Body of pancreas (tissue), 4 donors: ENCODE measurements around the gene NKAIN2. TPM values are rescaled to one million over a fixed set of nuclear protein-coding genes. Genes with fewer than 3 reads are reported as not detected.
"Not testable (repeated sequence)": the region's sequence is repeated elsewhere in the genome, so short reads cannot be mapped to it uniquely, and the experiment has no call there.

Experiments
- ATAC-seq: fragments of 150-250 bp; one replicate; pipeline ENCODE4 v1.9.1; 2016
- DNase-seq, 4 donors: peaks; one replicate each; pipeline ENCODE4 v3.0.0-alpha.2; 2019
- H3K27ac ChIP-seq, 4 donors: fragments of 200-600 bp; sonication (generic); 1 replicate in 3 of 4; 2 replicates in 1 of 4; pipeline versions ENCODE4 v1.5.1 to v1.6.1; 2016 to 2019; ENCODE audit warnings: mild to moderate bottlenecking in 1 of 4, mixed read lengths in 1 of 4, moderate library complexity in 1 of 4
- H3K27me3 ChIP-seq, 2 donors: fragments of 200-600 bp; sonication (generic); one replicate each; pipeline ENCODE4 v1.6.0; 2016; ENCODE audit warnings: mild to moderate bottlenecking in 1 of 2
- H3K36me3 ChIP-seq, 2 donors: fragments of 200-600 bp; sonication (generic); replicated peaks in 1 of 2; 2 replicates each; pipeline ENCODE4 v1.5.1; 2016; ENCODE audit warnings: low read depth in 2 of 2; ENCODE audit not compliant: insufficient read depth in 1 of 2
- H3K4me1 ChIP-seq: fragments of 200-600 bp; sonication (generic); one replicate; pipeline ENCODE4 v1.6.0; 2016
- H3K4me3 ChIP-seq, 2 donors: fragments of 200-600 bp; sonication (generic); 1 replicate in 1 of 2; 2 replicates in 1 of 2; pipeline ENCODE4 v1.5.1; 2016 to 2019
- H3K9me3 ChIP-seq, 3 donors: fragments of 200-600 bp; sonication (generic); 1 replicate in 2 of 3; 2 replicates in 1 of 3; pipeline ENCODE4 v1.5.1; 2016
- CTCF ChIP-seq, 7 experiments: fragments of 450-650 bp in 4 of 7; fragments of 200-600 bp in 3 of 7; sonication (generic) in 3 of 7; IDR thresholded peaks; one replicate each; pipeline ENCODE4 v1.5.1; 2016 to 2019; ENCODE audit warnings: antibody characterized with exemption in 7 of 7
- POLR2A ChIP-seq, 3 donors: fragments of 450-650 bp; IDR thresholded peaks; one replicate each; pipeline ENCODE4 v1.6.1; 2016; ENCODE audit warnings: antibody characterized with exemption in 3 of 3, mild to moderate bottlenecking in 2 of 3
- WGBS, 2 donors: methylation state at CpG; one replicate each; pipeline ENCODE4 v1.1.5; 2017; 5-methylcytosine and 5-hydroxymethylcytosine counted together
- intact Hi-C: fragments of 100-400 bp; cut with DNase I; formaldehyde crosslinking; loops from one replicate; pipeline ENCODE4 v1.15.1; 2023
- total RNA-seq, 2 donors: library from RNA; depleted of rRNA; stranded (reverse); fragments of >200 nt; gene quantifications; one replicate each; pipeline ENCODE4 v1.1.0, GENCODE V29; 2016

NKAIN2 gene
- total RNA-seq, 2 donors from 2014 or later: not detected

DNA sequence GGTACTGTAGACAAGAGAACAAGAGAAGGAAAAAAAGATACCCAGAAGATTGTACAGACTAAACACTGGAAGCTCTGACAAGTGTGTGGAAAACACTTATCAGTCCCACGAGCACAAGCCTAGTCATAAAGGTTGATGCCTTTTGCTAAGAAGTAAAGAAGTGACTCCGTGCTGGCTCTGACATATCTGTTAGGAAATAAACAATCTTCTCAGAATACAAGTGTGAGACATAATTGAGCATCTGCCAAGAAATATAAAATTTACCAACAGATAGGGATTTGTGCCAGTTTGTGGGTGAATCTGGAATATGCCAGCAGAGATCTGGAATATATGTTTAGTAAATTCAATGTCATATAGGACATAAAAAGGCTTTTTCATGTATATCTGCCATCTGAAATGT, 899.9 kb downstream of the NKAIN2 start:
- no peak for TF ChIP-seq POLR2A (IDR thresholded peaks at IDR 0.05)
- no peak for TF ChIP-seq CTCF (IDR thresholded peaks at IDR 0.05)
- Histone ChIP-seq H3K4me3 (no peak overlapping the region), H3K4me1 (no peaks in the 10 kb centered on the region), H3K36me3 (no peaks in the 10 kb centered on the region), H3K27me3 (no peaks in the 10 kb centered on the region), H3K9me3 (peaks cover 0 to 8% (median 0%) of the 10 kb centered on the region in 3 donors), H3K27ac (no peak overlapping the region)
- DNase-seq (no peak), ATAC-seq (no peak)
- 60 to 68% methylated on average over 2 of the region's 2 CpGs for WGBS, 2 donors
- intact Hi-C loops: loop anchor here (5.0 kb wide), 1 partner anchor 371 kb away; no protein-coding TSS in a partner anchor

DNA sequence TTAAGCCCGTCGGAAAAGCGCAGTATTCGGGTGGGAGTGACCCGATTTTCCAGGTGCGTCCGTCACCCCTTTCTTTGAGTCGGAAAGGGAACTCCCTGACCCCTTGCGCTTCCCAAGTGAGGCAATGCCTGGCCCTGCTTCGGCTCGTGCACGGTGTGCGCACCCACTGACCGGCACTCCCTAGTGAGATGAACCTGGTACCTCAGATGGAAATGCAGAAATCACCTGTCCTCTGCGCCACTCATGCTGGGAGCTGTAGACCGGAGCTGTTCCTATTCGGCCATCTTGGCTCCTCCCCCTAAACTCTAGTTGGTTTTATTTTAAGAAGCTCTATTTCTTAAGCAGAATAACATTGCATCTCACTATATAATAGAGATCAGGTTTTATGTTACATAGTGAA, 908.9 kb downstream of the NKAIN2 start:
- H3K27me3 ChIP-seq, H3K9me3 ChIP-seq, H3K36me3 ChIP-seq, intact Hi-C loops, ATAC-seq, H3K27ac ChIP-seq, H3K4me3 ChIP-seq, H3K4me1 ChIP-seq, DNase-seq: not testable (repeated sequence)
- 84 to 95% methylated on average over 12 to 17 of the region's 17 CpGs for WGBS, 2 donors

GRCh38 chr6:124714728-124715127, 911.1 kb downstream of the NKAIN2 start:
- Histone ChIP-seq H3K27ac (no peak overlapping the region), H3K9me3 (no peaks in the 10 kb centered on the region), H3K36me3 (no peaks in the 10 kb centered on the region), H3K4me3 (no peak overlapping the region), H3K27me3 (no peaks in the 10 kb centered on the region), H3K4me1 (no peaks in the 10 kb centered on the region)
- ATAC-seq: no peak
- 0 to 11% methylated on average over 2 of the region's 2 CpGs for WGBS, 2 donors
- no peak for TF ChIP-seq CTCF (IDR thresholded peaks at IDR 0.05)
- no peak for TF ChIP-seq POLR2A (IDR thresholded peaks at IDR 0.05)
- intact Hi-C loops: loop anchor here (5.0 kb wide), 1 partner anchor 367 kb away; no protein-coding TSS in a partner anchor
- DNase-seq: no peak

- Histone ChIP-seq H3K9me3 (no peaks in the 10 kb centered on the region), H3K36me3 (no peaks in the 10 kb centered on the region), H3K4me1 (no peaks in the 10 kb centered on the region), H3K4me3 (no peak overlapping the region), H3K27me3 (no peaks in the 10 kb centered on the region), H3K27ac (no peak overlapping the region)
- intact Hi-C loops: loop anchor here (5.0 kb wide), 1 partner anchor 373 kb away; no protein-coding TSS in a partner anchor
- DNase-seq (no peak), ATAC-seq (no peak)
- TF ChIP-seq CTCF (IDR thresholded peaks at IDR 0.05) (no peak), POLR2A (IDR thresholded peaks at IDR 0.05) (no peak)
Observed at GRCh38 chr6:124719913-124720312, 916.2 kb downstream of the NKAIN2 start.

GRCh38 chr6:124721331-124721730, 917.7 kb downstream of the NKAIN2 start:
- no peaks in the 10 kb centered on the region for H3K36me3 ChIP-seq
- no peak overlapping the region for H3K27ac ChIP-seq
- H3K4me1 ChIP-seq: no peaks in the 10 kb centered on the region
- intact Hi-C loops: no loop called here
- no peaks in the 10 kb centered on the region for H3K9me3 ChIP-seq
- DNase-seq: no peak
- no peak overlapping the region for H3K4me3 ChIP-seq
- TF ChIP-seq POLR2A (IDR thresholded peaks at IDR 0.05) (no peak), CTCF (IDR thresholded peaks at IDR 0.05) (no peak)
- H3K27me3 ChIP-seq: no peaks in the 10 kb centered on the region
- ATAC-seq: no peak
- WGBS, 2 donors: 81 to 93% methylated on average over 6 to 11 of the region's 11 CpGs
